GM13977 (cell line): ENCODE data around the gene OR4D2.

ENCODE experiments used
- DNase-seq: peaks from one replicate; pipeline ENCODE4 v3.0.0; 2012; ENCODE audit warnings: low spot score
- CTCF ChIP-seq: IDR thresholded peaks from 2 replicates; pipeline ENCODE4 v1.5.1; 2012; ENCODE audit warnings: mild to moderate bottlenecking, control low read depth; ENCODE audit not compliant: insufficient read depth; ENCODE audit errors: extremely low read depth, missing control alignments
- in situ Hi-C: fragments of 300-500 bp; cut with MboI; formaldehyde crosslinking; loops from one replicate; pipeline ENCODE4 v1.12.0; 2022; ENCODE audit warnings: low sequenced_read_pairs, low pct_unique_long_range_greater_than_20kb, mixed read lengths, inconsistent platforms; ENCODE audit not compliant: unreplicated experiment

The OR4D2 gene

GRCh38 chr17:58184308-58184985 lies 17.7 kb downstream of the OR4D2 start:
- no peak for TF ChIP-seq CTCF
- DNase-seq, result no peak
- in situ Hi-C loops, result no loop called here

DNA sequence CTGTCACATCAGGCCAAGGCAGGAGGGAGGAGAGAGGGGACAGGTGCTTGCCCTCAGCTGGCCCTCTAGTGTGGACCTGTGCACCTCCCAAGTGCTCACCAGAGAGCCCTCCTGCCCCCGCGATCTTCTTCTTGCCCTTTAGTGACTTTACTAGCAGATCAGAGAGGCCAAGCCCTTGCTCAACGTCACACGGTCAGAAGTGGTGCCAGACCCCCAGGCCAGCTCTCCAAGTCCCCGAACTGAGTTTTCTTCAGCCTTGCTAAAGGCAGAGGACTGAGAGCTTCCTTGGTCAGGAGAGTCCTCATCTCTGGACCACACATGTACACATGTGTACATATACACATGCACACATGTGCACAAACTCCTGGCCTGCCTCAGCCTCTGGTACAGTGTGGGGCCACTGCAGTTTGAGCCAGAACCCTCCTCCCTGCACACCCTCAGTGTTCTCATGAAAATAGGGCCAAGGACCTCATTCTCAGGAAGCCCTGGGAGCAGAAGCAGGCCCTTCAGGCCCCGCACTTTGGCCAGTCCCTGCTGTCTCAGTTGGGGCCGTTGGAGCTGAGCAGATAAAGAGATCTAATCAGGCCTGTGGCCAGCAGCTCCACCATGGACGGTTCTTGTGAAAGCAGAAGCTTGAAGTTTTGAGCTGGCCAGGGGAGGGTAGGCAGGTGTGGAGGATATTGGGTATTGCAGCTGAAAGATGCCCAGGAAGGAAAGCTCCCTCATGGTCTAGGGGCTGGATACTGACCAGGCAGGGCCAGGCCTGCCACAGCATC lies 18.4 kb downstream of the OR4D2 start:
- TF ChIP-seq CTCF, result no peak
- no peak for DNase-seq
- in situ Hi-C loops, result no loop called here

DNA sequence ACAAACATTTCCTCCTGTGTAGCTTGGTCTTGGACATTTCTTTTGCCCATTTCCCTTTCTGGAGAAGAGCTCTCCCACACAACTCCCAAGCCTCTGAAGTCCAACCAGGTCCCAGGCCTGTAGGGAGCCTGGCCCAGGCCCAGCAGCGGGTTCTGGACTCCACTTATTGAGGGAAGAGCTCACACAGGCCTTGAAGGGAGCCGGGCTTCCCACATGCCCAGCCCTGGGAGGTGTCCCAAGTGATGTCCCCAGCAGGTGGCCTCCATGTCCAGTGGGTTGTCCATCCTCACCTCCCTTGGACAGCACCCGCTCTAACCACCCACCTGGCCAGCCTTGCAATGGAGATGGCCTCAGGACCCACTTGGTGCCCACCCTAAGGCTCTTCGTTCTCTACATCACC lies 19.8 kb downstream of the OR4D2 start:
- in situ Hi-C loops, result no loop called here
- no peak for TF ChIP-seq CTCF
- no peak for DNase-seq

- no peak for DNase-seq
- no peak for TF ChIP-seq CTCF
Observed at GRCh38 chr17:58187063-58187462, 20.3 kb downstream of the OR4D2 start.

GRCh38 chr17:58187675-58188074 lies 20.9 kb downstream of the OR4D2 start:
- TF ChIP-seq CTCF, result no peak
- DNase-seq, result no peak
- in situ Hi-C loops, result no loop called here

More at GRCh38 chr17:58187063-58187462, 20.3 kb downstream of the OR4D2 start:
- in situ Hi-C loops, result no loop called here

GRCh38 chr17:58189436-58190146 lies 22.8 kb downstream of the OR4D2 start:
- DNase-seq, result no peak
- in situ Hi-C loops, result no loop called here
- no peak for TF ChIP-seq CTCF
